Colonic mucosa (tissue), 4 donors: ENCODE data around the gene PDCD10. TPM values are rescaled to one million over a fixed set of nuclear protein-coding genes. Genes with fewer than 3 reads are reported as not detected.

Experiments
- DNase-seq: peaks from one replicate; pipeline ENCODE4 v3.0.0-alpha.2; 2020
- H3K27ac ChIP-seq: fragments of 200-600 bp; one replicate; pipeline ENCODE4 v1.8.0; 2021
- H3K27me3 ChIP-seq: fragments of 200-600 bp; one replicate; pipeline ENCODE4 v1.8.0; 2021
- H3K36me3 ChIP-seq: fragments of 200-600 bp; one replicate; pipeline ENCODE4 v1.8.0; 2021
- H3K4me1 ChIP-seq: fragments of 200-600 bp; one replicate; pipeline ENCODE4 v1.8.0; 2021; ENCODE audit warnings: mild to moderate bottlenecking
- H3K4me3 ChIP-seq: fragments of 200-600 bp; one replicate; pipeline ENCODE4 v1.8.0; 2021
- H3K9ac ChIP-seq, 2 donors: one replicate each; pipeline ENCODE4 v1.7.0; 2013; ENCODE audit warnings: control low read depth in 2 of 2, low read depth in 2 of 2, low read length in 2 of 2
- H3K9me3 ChIP-seq: fragments of 200-600 bp; one replicate; pipeline ENCODE4 v1.8.0; 2021
- CTCF ChIP-seq: fragments of 200-600 bp; IDR thresholded peaks from one replicate; pipeline ENCODE4 v1.8.0; 2022; ENCODE audit warnings: antibody characterized with exemption, mild to moderate bottlenecking
- intact Hi-C: fragments of 100-400 bp; cut with DNase I; formaldehyde crosslinking; loops from one replicate; pipeline ENCODE4 v1.14.1; 2022
- total RNA-seq, 2 donors: library from RNA; stranded (reverse); fragmentation: NEBNext Ultra II Directional in 1 of 2; extraction: Animal tissue kit (Norgen Biotek cat#: 25700) in 1 of 2; gene quantifications; one replicate each; pipeline ENCODE4 v1.2.1, GENCODE V29; 2021
- donor health status: healthy.
- donor health status: DM: no; HTN: no; CAD: no.
- donor health status: DM: no; HTN: no; CAD: no.

Gene PDCD10
- total RNA-seq, 2 donors from 2014 or later = 67.3 to 87.0 TPM

- no peaks in the 10 kb centered on the region for H3K9me3 ChIP-seq
- DNase-seq = peak; percentile 29
- H3K27me3 ChIP-seq = no peaks in the 10 kb centered on the region
- H3K4me3 ChIP-seq = no peak overlapping the region
- no peak for TF ChIP-seq CTCF
- no peak overlapping the region for H3K9ac ChIP-seq
- no peaks in the 10 kb centered on the region for H3K4me1 ChIP-seq
- no peak overlapping the region for H3K27ac ChIP-seq
- intact Hi-C loops = no loop called here
- H3K36me3 ChIP-seq = no peaks in the 10 kb centered on the region
Measured at GRCh38 chr3:167716920-167717319, 17.8 kb downstream of the PDCD10 start.

GRCh38 chr3:167714871-167715270 lies 19.8 kb downstream of the PDCD10 start:
- H3K9ac ChIP-seq = no peak overlapping the region
- no peaks in the 10 kb centered on the region for H3K4me1 ChIP-seq
- intact Hi-C loops = no loop called here
- no peak for DNase-seq
- H3K36me3 ChIP-seq = no peaks in the 10 kb centered on the region
- no peak overlapping the region for H3K4me3 ChIP-seq
- no peak for TF ChIP-seq CTCF
- no peak overlapping the region for H3K27ac ChIP-seq
- no peaks in the 10 kb centered on the region for H3K27me3 ChIP-seq
- H3K9me3 ChIP-seq = no peaks in the 10 kb centered on the region

- H3K9ac ChIP-seq = no peak overlapping the region
- H3K36me3 ChIP-seq = no peaks in the 10 kb centered on the region
- intact Hi-C loops = no loop called here
- H3K27ac ChIP-seq = no peak overlapping the region
- no peaks in the 10 kb centered on the region for H3K4me1 ChIP-seq
- H3K27me3 ChIP-seq = no peaks in the 10 kb centered on the region
- H3K4me3 ChIP-seq = no peak overlapping the region
- DNase-seq = no peak
- no peak for TF ChIP-seq CTCF
- no peaks in the 10 kb centered on the region for H3K9me3 ChIP-seq
Measured at GRCh38 chr3:167712445-167712844, 22.2 kb downstream of the PDCD10 start.

- no peak for DNase-seq
- Histone ChIP-seq H3K4me3 (no peak overlapping the region), H3K9me3 (no peaks in the 10 kb centered on the region), H3K4me1 (no peaks in the 10 kb centered on the region), H3K27ac (no peak overlapping the region), H3K27me3 (no peaks in the 10 kb centered on the region), H3K36me3 (no peaks in the 10 kb centered on the region), H3K9ac (no peak overlapping the region)
- no peak for TF ChIP-seq CTCF
- intact Hi-C loops = no loop called here
Measured at GRCh38 chr3:167711439-167711838, 23.3 kb downstream of the PDCD10 start.

- Histone ChIP-seq H3K27me3 (no peaks in the 10 kb centered on the region), H3K27ac (no peak overlapping the region), H3K36me3 (no peaks in the 10 kb centered on the region), H3K9ac (no peak overlapping the region), H3K4me1 (no peaks in the 10 kb centered on the region), H3K9me3 (no peaks in the 10 kb centered on the region), H3K4me3 (no peak overlapping the region)
- DNase-seq = no peak
- TF ChIP-seq CTCF = no peak
- intact Hi-C loops = no loop called here
Measured at GRCh38 chr3:167710552-167710951, 24.1 kb downstream of the PDCD10 start.

- intact Hi-C loops = no loop called here
- Histone ChIP-seq H3K9ac (no peak overlapping the region), H3K9me3 (no peaks in the 10 kb centered on the region), H3K36me3 (no peaks in the 10 kb centered on the region), H3K27me3 (no peaks in the 10 kb centered on the region), H3K27ac (no peak overlapping the region), H3K4me1 (no peaks in the 10 kb centered on the region), H3K4me3 (no peak overlapping the region)
- DNase-seq = no peak
- no peak for TF ChIP-seq CTCF
Measured at GRCh38 chr3:167709690-167710089, 25.0 kb downstream of the PDCD10 start.
